Neural progenitor cell (in vitro differentiated cells): ENCODE data around the gene PCNT. TPM values are rescaled to one million over a fixed set of nuclear protein-coding genes. Genes with fewer than 3 reads are reported as not detected.

Experiments used
- DNase-seq: peaks from one replicate; pipeline ENCODE4 v3.0.0-alpha.2; 2016; ENCODE audit warnings: low spot score
- H2AFZ ChIP-seq: fragments of 200-600 bp; sonication (generic); replicated peaks from 2 replicates; pipeline ENCODE4 v1.6.1; 2016; ENCODE audit warnings: antibody characterized with exemption
- H3F3A ChIP-seq: fragments of 200-600 bp; sonication (generic); 2 replicates; pipeline ENCODE4 v1.6.1; 2016; ENCODE audit warnings: antibody characterized with exemption, low read depth
- H3K27ac ChIP-seq: fragments of 200-600 bp; sonication (generic); 2 replicates; pipeline ENCODE4 v1.5.1; 2016; ENCODE audit warnings: mild to moderate bottlenecking
- H3K27me3 ChIP-seq: fragments of 200-600 bp; sonication (generic); 2 replicates; pipeline ENCODE4 v1.6.1; 2016; ENCODE audit warnings: mild to moderate bottlenecking, moderate library complexity
- H3K36me3 ChIP-seq: fragments of 200-600 bp; sonication (generic); 2 replicates; pipeline ENCODE4 v1.5.1; 2016
- H3K4me1 ChIP-seq: fragments of 200-600 bp; sonication (generic); 2 replicates; pipeline ENCODE4 v1.6.1; 2016; ENCODE audit warnings: mixed run types
- H3K4me2 ChIP-seq: fragments of 200-600 bp; sonication (generic); 2 replicates; pipeline ENCODE4 v1.6.1; 2016
- H3K4me3 ChIP-seq: fragments of 200-600 bp; sonication (generic); 2 replicates; pipeline ENCODE4 v1.5.1; 2016
- H3K79me2 ChIP-seq: fragments of 200-600 bp; sonication (generic); 2 replicates; pipeline ENCODE4 v1.6.1; 2016; ENCODE audit warnings: low read depth
- H3K9ac ChIP-seq: fragments of 200-600 bp; sonication (generic); 2 replicates; pipeline ENCODE4 v1.6.1; 2016
- H3K9me3 ChIP-seq: fragments of 200-600 bp; sonication (generic); 2 replicates; pipeline ENCODE4 v1.5.1; 2016; ENCODE audit warnings: low read depth
- H4K20me1 ChIP-seq: fragments of 200-600 bp; sonication (generic); 2 replicates; pipeline ENCODE4 v1.6.1; 2016; ENCODE audit warnings: low read depth
- H3K27ac Mint-ChIP-seq: 3 replicates; pipeline ENCODE4 v1.8.0; 2021; ENCODE audit warnings: mixed read lengths
- H3K27me3 Mint-ChIP-seq: 2 replicates; pipeline ENCODE4 v1.8.0; 2022; ENCODE audit warnings: low read depth, mild to moderate bottlenecking, inconsistent platforms, moderate library complexity, mixed read lengths; ENCODE audit not compliant: insufficient read depth
- H3K36me3 Mint-ChIP-seq: 3 replicates; pipeline ENCODE4 v1.8.0; 2021; ENCODE audit warnings: mixed read lengths
- H3K4me1 Mint-ChIP-seq: 3 replicates; pipeline ENCODE4 v1.8.0; 2021; ENCODE audit warnings: mixed read lengths
- H3K4me3 Mint-ChIP-seq: 3 replicates; pipeline ENCODE4 v1.8.0; 2021; ENCODE audit warnings: mild to moderate bottlenecking, moderate library complexity, mixed read lengths
- H3K9me3 Mint-ChIP-seq: 3 replicates; pipeline ENCODE4 v1.8.0; 2020; ENCODE audit warnings: mixed read lengths
- EZH2 ChIP-seq: fragments of 200-600 bp; sonication (generic); IDR thresholded peaks from 2 replicates; pipeline ENCODE4 v1.6.1; 2017; ENCODE audit warnings: antibody characterized with exemption, mild to moderate bottlenecking, moderate library complexity
- EZH2phosphoT487 ChIP-seq: fragments of 200-600 bp; sonication (generic); IDR thresholded peaks from 2 replicates; pipeline ENCODE4 v1.6.1; 2017; ENCODE audit warnings: antibody characterized with exemption
- total RNA-seq: library from RNA; depleted of rRNA; stranded (reverse); fragments of >200 nt; gene quantifications from 2 replicates; pipeline ENCODE4 v1.2.3, GENCODE V29; 2015; ENCODE audit warnings: low replicate concordance
- TF ChIP-seq, protein P1 (sequence below): fragments of 200-600 bp; sonication (generic); IDR thresholded peaks from 2 replicates; pipeline ENCODE4 v1.5.1; 2017; ENCODE audit warnings: antibody characterized with exemption, mild to moderate bottlenecking

The PCNT gene
- total RNA-seq, 1 donor from 2014 or later: 42.0 TPM

DNA sequence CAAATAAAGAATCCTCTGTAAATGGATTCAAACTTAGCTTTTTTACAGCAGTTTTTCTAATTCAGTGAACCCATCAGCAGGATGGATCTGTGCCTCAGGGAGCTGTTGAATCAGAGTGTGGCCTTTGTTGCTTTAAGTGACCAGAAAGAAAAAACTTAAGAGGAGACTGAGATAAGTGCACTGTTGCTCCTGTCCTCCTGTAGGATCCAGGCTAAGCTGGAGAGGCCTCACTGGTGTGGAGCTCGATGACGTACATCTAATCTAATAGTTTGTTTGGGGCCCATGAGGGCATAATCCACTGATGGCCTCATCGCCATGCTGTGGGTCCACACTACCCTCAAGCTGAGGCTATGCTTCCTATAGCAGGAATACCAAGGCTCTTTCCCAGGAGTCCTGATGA is 145.3 kb downstream of the PCNT start:
- Mint-ChIP-seq H3K9me3 (no peaks in the 10 kb centered on the region), H3K27me3 (peaks cover 2% of the 10 kb centered on the region), H3K4me1 (peaks cover 2% of the 10 kb centered on the region), H3K4me3 (no peak overlapping the region), H3K36me3 (peaks cover 21% of the 10 kb centered on the region), H3K27ac (no peak overlapping the region)
- no peak overlapping the region for H3K9ac ChIP-seq
- no peak overlapping the region for H2AFZ ChIP-seq
- H3F3A ChIP-seq: no peaks in the 10 kb centered on the region
- TF ChIP-seq EZH2phosphoT487 (no peak), EZH2 (no peak)
- TF ChIP-seq, protein P1, sequence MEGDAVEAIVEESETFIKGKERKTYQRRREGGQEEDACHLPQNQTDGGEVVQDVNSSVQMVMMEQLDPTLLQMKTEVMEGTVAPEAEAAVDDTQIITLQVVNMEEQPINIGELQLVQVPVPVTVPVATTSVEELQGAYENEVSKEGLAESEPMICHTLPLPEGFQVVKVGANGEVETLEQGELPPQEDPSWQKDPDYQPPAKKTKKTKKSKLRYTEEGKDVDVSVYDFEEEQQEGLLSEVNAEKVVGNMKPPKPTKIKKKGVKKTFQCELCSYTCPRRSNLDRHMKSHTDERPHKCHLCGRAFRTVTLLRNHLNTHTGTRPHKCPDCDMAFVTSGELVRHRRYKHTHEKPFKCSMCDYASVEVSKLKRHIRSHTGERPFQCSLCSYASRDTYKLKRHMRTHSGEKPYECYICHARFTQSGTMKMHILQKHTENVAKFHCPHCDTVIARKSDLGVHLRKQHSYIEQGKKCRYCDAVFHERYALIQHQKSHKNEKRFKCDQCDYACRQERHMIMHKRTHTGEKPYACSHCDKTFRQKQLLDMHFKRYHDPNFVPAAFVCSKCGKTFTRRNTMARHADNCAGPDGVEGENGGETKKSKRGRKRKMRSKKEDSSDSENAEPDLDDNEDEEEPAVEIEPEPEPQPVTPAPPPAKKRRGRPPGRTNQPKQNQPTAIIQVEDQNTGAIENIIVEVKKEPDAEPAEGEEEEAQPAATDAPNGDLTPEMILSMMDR: no peak
- no peaks in the 10 kb centered on the region for H3K4me1 ChIP-seq
- H3K9me3 ChIP-seq: no peaks in the 10 kb centered on the region
- no peaks in the 10 kb centered on the region for H4K20me1 ChIP-seq
- no peak overlapping the region for H3K27ac ChIP-seq
- no peaks in the 10 kb centered on the region for H3K27me3 ChIP-seq
- H3K4me3 ChIP-seq: no peak overlapping the region
- no peaks in the 10 kb centered on the region for H3K36me3 ChIP-seq
- H3K4me2 ChIP-seq: no peak overlapping the region
- peaks cover 45% of the 10 kb centered on the region for H3K79me2 ChIP-seq
- no peak for DNase-seq

GRCh38 chr21:46471514-46471913 is 147.6 kb downstream of the PCNT start:
- Mint-ChIP-seq H3K27ac (no peak overlapping the region), H3K4me3 (no peak overlapping the region), H3K27me3 (peaks cover 2% of the 10 kb centered on the region), H3K9me3 (no peaks in the 10 kb centered on the region), H3K4me1 (peaks cover 2% of the 10 kb centered on the region), H3K36me3 (peaks cover 22% of the 10 kb centered on the region)
- H3F3A ChIP-seq: no peaks in the 10 kb centered on the region
- H3K36me3 ChIP-seq: no peaks in the 10 kb centered on the region
- no peak overlapping the region for H3K27ac ChIP-seq
- H4K20me1 ChIP-seq: no peaks in the 10 kb centered on the region
- no peak overlapping the region for H3K4me2 ChIP-seq
- no peaks in the 10 kb centered on the region for H3K27me3 ChIP-seq
- no peak for TF ChIP-seq EZH2
- TF ChIP-seq, protein P1: no peak
- no peak for TF ChIP-seq EZH2phosphoT487
- no peak overlapping the region for H3K4me3 ChIP-seq
- no peak overlapping the region for H2AFZ ChIP-seq
- no peaks in the 10 kb centered on the region for H3K9me3 ChIP-seq
- H3K4me1 ChIP-seq: no peaks in the 10 kb centered on the region
- DNase-seq: no peak
- H3K9ac ChIP-seq: no peak overlapping the region
- peaks cover 35% of the 10 kb centered on the region for H3K79me2 ChIP-seq

DNA sequence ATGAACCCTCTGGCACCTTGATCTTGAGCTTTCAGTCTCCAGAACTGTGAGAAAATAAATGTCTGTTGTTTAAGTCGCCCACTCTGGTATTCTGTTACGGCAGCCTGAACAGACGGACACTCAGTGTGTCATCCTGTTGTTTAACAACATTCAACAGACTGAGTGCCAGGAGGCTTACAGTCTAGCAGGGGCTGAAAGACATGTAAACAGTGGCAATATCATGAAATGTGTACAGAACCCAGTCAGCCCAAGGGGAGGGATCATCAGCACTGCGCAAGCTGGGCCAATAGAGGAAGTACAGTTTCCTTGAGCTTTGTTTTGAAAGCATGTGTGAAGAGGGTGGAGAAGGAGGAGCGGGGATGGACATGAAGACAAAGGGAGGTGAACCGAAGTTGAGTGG is 148.3 kb downstream of the PCNT start:
- peaks cover 2% of the 10 kb centered on the region for H3K4me1 Mint-ChIP-seq
- H3K27me3 Mint-ChIP-seq: peaks cover 2% of the 10 kb centered on the region
- H3K27me3 ChIP-seq: no peaks in the 10 kb centered on the region
- no peaks in the 10 kb centered on the region for H4K20me1 ChIP-seq
- H3K4me3 Mint-ChIP-seq: no peak overlapping the region
- H3F3A ChIP-seq: no peaks in the 10 kb centered on the region
- no peak overlapping the region for H3K4me2 ChIP-seq
- H3K9me3 Mint-ChIP-seq: no peaks in the 10 kb centered on the region
- H3K27ac Mint-ChIP-seq: no peak overlapping the region
- H2AFZ ChIP-seq: no peak overlapping the region
- H3K9me3 ChIP-seq: no peaks in the 10 kb centered on the region
- H3K36me3 Mint-ChIP-seq: peaks cover 23% of the 10 kb centered on the region
- no peak overlapping the region for H3K4me3 ChIP-seq
- H3K79me2 ChIP-seq: peaks cover 32% of the 10 kb centered on the region
- H3K9ac ChIP-seq: no peak overlapping the region
- H3K27ac ChIP-seq: no peak overlapping the region
- TF ChIP-seq EZH2phosphoT487 (no peak), EZH2 (no peak)
- TF ChIP-seq, protein P1: no peak
- no peak for DNase-seq
- no peaks in the 10 kb centered on the region for H3K4me1 ChIP-seq
- no peaks in the 10 kb centered on the region for H3K36me3 ChIP-seq

GRCh38 chr21:46474382-46474781 is 150.4 kb downstream of the PCNT start:
- H3K27me3 ChIP-seq: no peaks in the 10 kb centered on the region
- no peaks in the 10 kb centered on the region for H3K9me3 ChIP-seq
- Mint-ChIP-seq H3K4me3 (no peak overlapping the region), H3K27ac (no peak overlapping the region), H3K36me3 (peaks cover 19% of the 10 kb centered on the region), H3K4me1 (peaks cover 2% of the 10 kb centered on the region), H3K9me3 (no peaks in the 10 kb centered on the region), H3K27me3 (peaks cover 2% of the 10 kb centered on the region)
- H3K4me1 ChIP-seq: no peaks in the 10 kb centered on the region
- no peaks in the 10 kb centered on the region for H4K20me1 ChIP-seq
- DNase-seq: no peak
- H3K36me3 ChIP-seq: no peaks in the 10 kb centered on the region
- H3K9ac ChIP-seq: no peak overlapping the region
- H3K4me2 ChIP-seq: no peak overlapping the region
- TF ChIP-seq EZH2phosphoT487 (no peak), EZH2 (no peak)
- TF ChIP-seq, protein P1: no peak
- H3K27ac ChIP-seq: no peak overlapping the region
- no peak overlapping the region for H2AFZ ChIP-seq
- peaks cover 19% of the 10 kb centered on the region for H3K79me2 ChIP-seq
- H3K4me3 ChIP-seq: no peak overlapping the region
- H3F3A ChIP-seq: no peaks in the 10 kb centered on the region
